Lower leg skin (tissue), 4 donors: ENCODE measurements around the gene NARF. TPM values are rescaled to one million over a fixed set of nuclear protein-coding genes. Genes with fewer than 3 reads are reported as not detected.
A peak's percentile ranks its signal among the peaks of the same experiment; 100 is the strongest.

Source experiments
- DNase-seq, 2 donors: peaks; one replicate each; pipeline ENCODE4 v3.0.0-alpha.2; 2019; ENCODE audit warnings: low spot score in 2 of 2
- H3K4me3 ChIP-seq: fragments of 200-600 bp; sonication (generic); 2 replicates; pipeline ENCODE4 v1.5.1; 2017; ENCODE audit warnings: mild to moderate bottlenecking, low read depth; ENCODE audit not compliant: poor library complexity, severe bottlenecking
- CTCF ChIP-seq, 3 donors: fragments of 450-650 bp; IDR thresholded peaks; one replicate each; pipeline ENCODE4 v1.5.1; 2016; ENCODE audit warnings: antibody characterized with exemption in 3 of 3, mild to moderate bottlenecking in 3 of 3, moderate library complexity in 2 of 3
- POLR2A ChIP-seq, 2 donors: fragments of 450-650 bp; IDR thresholded peaks; one replicate each; pipeline ENCODE4 v1.6.1; 2016 to 2017; ENCODE audit warnings: antibody characterized with exemption in 2 of 2, mild to moderate bottlenecking in 1 of 2, moderate library complexity in 1 of 2
- WGBS, 2 donors: methylation state at CpG; one replicate each; pipeline ENCODE4 v1.1.5; 2018; 5-methylcytosine and 5-hydroxymethylcytosine counted together
- intact Hi-C: fragments of 100-400 bp; cut with DNase I; formaldehyde crosslinking; loops from one replicate; pipeline ENCODE4 v1.15.0; 2023; ENCODE audit warnings: low total_unique reads
- total RNA-seq, 4 donors: library from RNA; depleted of rRNA; stranded (reverse); fragments of >200 nt; gene quantifications; one replicate each; pipeline ENCODE4 v1.1.0, GENCODE V29; 2016

NARF gene
- total RNA-seq, 4 donors from 2014 or later = 39.9 to 59.2 (median 44.3) TPM

- DNase-seq = no peak
- TF ChIP-seq POLR2A (IDR thresholded peaks at IDR 0.05) (no peak), CTCF (IDR thresholded peaks at IDR 0.05) (no peak)
- H3K4me3 ChIP-seq = no peak overlapping the region
- WGBS, 2 donors = 73 to 76% methylated on average over 18 to 20 of the region's 40 CpGs
- intact Hi-C loops = no loop called here
These were observed 14.9 kb upstream of the NARF start for GRCh38 chr17:82443465-82444283.

- DNase-seq = no peak
- TF ChIP-seq POLR2A (IDR thresholded peaks at IDR 0.05) (no peak), CTCF (IDR thresholded peaks at IDR 0.05) (no peak)
- intact Hi-C loops = no loop called here
- WGBS, 2 donors = 86 to 88% methylated on average over 26 to 29 of the region's 35 CpGs
- H3K4me3 ChIP-seq = no peak overlapping the region
These were observed 14.2 kb upstream of the NARF start for GRCh38 chr17:82444284-82444893.

GRCh38 chr17:82444941-82445521 lies 13.5 kb upstream of the NARF start:
- peak in 1 of 2 donors; percentile 92 for DNase-seq
- intact Hi-C loops = no loop called here
- WGBS, 2 donors = 40 to 53% methylated on average over 12 to 14 of the region's 19 CpGs
- no peak for TF ChIP-seq POLR2A (IDR thresholded peaks at IDR 0.05)
- TF ChIP-seq CTCF (IDR thresholded peaks at IDR 0.05) = no peak
- no peak overlapping the region for H3K4me3 ChIP-seq

- TF ChIP-seq POLR2A (IDR thresholded peaks at IDR 0.05) (no peak), CTCF (IDR thresholded peaks at IDR 0.05) (no peak)
- intact Hi-C loops = no loop called here
- WGBS, 2 donors = 74 to 83% methylated on average over 5 to 12 of the region's 13 CpGs
- DNase-seq = no peak
- no peak overlapping the region for H3K4me3 ChIP-seq
These were observed 13.0 kb upstream of the NARF start for GRCh38 chr17:82445542-82445941.

GRCh38 chr17:82446124-82446523 lies 12.4 kb upstream of the NARF start:
- TF ChIP-seq CTCF (IDR thresholded peaks at IDR 0.05) (no peak), POLR2A (IDR thresholded peaks at IDR 0.05) (no peak)
- 84% methylated on average over 15 of the region's 15 CpGs for WGBS, 2 donors
- no peak overlapping the region for H3K4me3 ChIP-seq
- intact Hi-C loops = no loop called here
- DNase-seq = no peak
